Upper lobe of right lung (tissue), 1 donor: ENCODE results near the gene LYPD6B. TPM values are rescaled to one million over a fixed set of nuclear protein-coding genes. Genes with fewer than 3 reads are reported as not detected.
A peak's percentile ranks its signal among the peaks of the same experiment; 100 is the strongest.

Experiments used
- ATAC-seq: fragments of 200-7000 bp; cut with Tn5 transposase; one replicate; pipeline ENCODE4 v1.9.1; 2020; ENCODE audit warnings: mild to moderate bottlenecking, moderate library complexity
- DNase-seq: peaks from one replicate; pipeline ENCODE4 v3.0.0-alpha.2; 2020
- H3K27ac ChIP-seq: fragments of 200-600 bp; one replicate; pipeline ENCODE4 v1.8.0; 2022
- H3K27me3 ChIP-seq: fragments of 200-600 bp; one replicate; pipeline ENCODE4 v1.8.0; 2022; ENCODE audit warnings: mild to moderate bottlenecking
- H3K36me3 ChIP-seq: fragments of 200-600 bp; one replicate; pipeline ENCODE4 v1.8.0; 2022
- H3K4me1 ChIP-seq: fragments of 200-600 bp; one replicate; pipeline ENCODE4 v1.8.0; 2022
- H3K4me3 ChIP-seq: fragments of 200-600 bp; one replicate; pipeline ENCODE4 v1.8.0; 2022; ENCODE audit warnings: mild to moderate bottlenecking
- H3K9me3 ChIP-seq: fragments of 200-600 bp; one replicate; pipeline ENCODE4 v1.8.0; 2022
- CTCF ChIP-seq: fragments of 200-600 bp; IDR thresholded peaks from one replicate; pipeline ENCODE4 v1.8.0; 2022; ENCODE audit warnings: antibody characterized with exemption
- intact Hi-C: fragments of 100-400 bp; cut with DNase I; formaldehyde crosslinking; loops from one replicate; pipeline ENCODE4 v1.11.0; 2022
- long read RNA-seq: library from polyadenylated mRNA; unstranded; transcript quantifications from one replicate; pipeline ENCODE4 v2.0.0, GENCODE V29; 2021
- total RNA-seq: library from RNA; stranded (reverse); fragmentation: NEBNext Ultra II Directional; extraction: Animal tissue kit (Norgen Biotek cat#: 25700); gene quantifications from one replicate; pipeline ENCODE4 v1.2.1, GENCODE V29; 2021
- donor health status: DM: no; HTN: yes; CAD: no; lungs with severe emphysema.

Gene LYPD6B
- total RNA-seq: 0.78 TPM
- long read RNA-seq, partial matches to known transcripts: 0 of 4 reads
- long read RNA-seq, other reads (novel, unspliced or antisense): 2 of 4 reads

GRCh38 chr2:149038442-149039212 lies at the start of gene LYPD6B:
TSS of gene LYPD6B (plus strand) at chr2:149038699. CDS start at chr2:149130949, 92,250 bp downstream.
- Histone ChIP-seq H3K27ac (no peak within 1 kb of the TSS), H3K4me3 (peak within 1 kb of the TSS; percentile 29), H3K27me3 (peaks cover 27% of the 10 kb centered on the region), H3K9me3 (no peaks in the 10 kb centered on the region), H3K36me3 (no peaks in the 10 kb centered on the region), H3K4me1 (no peaks in the 10 kb centered on the region)
- DNase-seq (peak; percentile 80), ATAC-seq (peak; percentile 89)
- intact Hi-C loops: no loop called here
- TF ChIP-seq CTCF: no peak

- Histone ChIP-seq H3K27ac (no peak overlapping the region), H3K4me1 (no peaks in the 10 kb centered on the region), H3K27me3 (no peaks in the 10 kb centered on the region), H3K4me3 (no peak overlapping the region), H3K36me3 (no peaks in the 10 kb centered on the region), H3K9me3 (no peaks in the 10 kb centered on the region)
- DNase-seq (no peak), ATAC-seq (peak; percentile 92)
- peak; percentile 72 for TF ChIP-seq CTCF
- intact Hi-C loops: no loop called here
Measured at GRCh38 chr2:148989882-148990493, 48.5 kb upstream of the LYPD6B start.

GRCh38 chr2:148990968-148991367 lies 47.5 kb upstream of the LYPD6B start:
- H3K36me3 ChIP-seq: no peaks in the 10 kb centered on the region
- no peak overlapping the region for H3K27ac ChIP-seq
- H3K4me3 ChIP-seq: no peak overlapping the region
- DNase-seq: no peak
- H3K9me3 ChIP-seq: no peaks in the 10 kb centered on the region
- TF ChIP-seq CTCF: no peak
- H3K27me3 ChIP-seq: no peaks in the 10 kb centered on the region
- intact Hi-C loops: no loop called here
- ATAC-seq: no peak
- no peaks in the 10 kb centered on the region for H3K4me1 ChIP-seq

- intact Hi-C loops: no loop called here
Measured at GRCh38 chr2:148992448-148992847, 46.1 kb upstream of the LYPD6B start.

GRCh38 chr2:148993351-148993750 lies 45.1 kb upstream of the LYPD6B start:
- Histone ChIP-seq H3K27me3 (no peaks in the 10 kb centered on the region), H3K36me3 (no peaks in the 10 kb centered on the region), H3K27ac (no peak overlapping the region), H3K4me3 (no peak overlapping the region), H3K9me3 (no peaks in the 10 kb centered on the region), H3K4me1 (no peaks in the 10 kb centered on the region)
- intact Hi-C loops: no loop called here
- ATAC-seq (no peak), DNase-seq (no peak)
- TF ChIP-seq CTCF: no peak

More at GRCh38 chr2:148992448-148992847, 46.1 kb upstream of the LYPD6B start:
- no peak for DNase-seq
- TF ChIP-seq CTCF: no peak
- H3K9me3 ChIP-seq: no peaks in the 10 kb centered on the region
- H3K4me1 ChIP-seq: no peaks in the 10 kb centered on the region
- no peak overlapping the region for H3K27ac ChIP-seq
- ATAC-seq: no peak
- no peaks in the 10 kb centered on the region for H3K36me3 ChIP-seq
- no peak overlapping the region for H3K4me3 ChIP-seq
- H3K27me3 ChIP-seq: no peaks in the 10 kb centered on the region
